B cell (primary cell): Measurements from ENCODE around the gene ZMIZ1. TPM values are rescaled to one million over a fixed set of nuclear protein-coding genes. Genes with fewer than 3 reads are reported as not detected.

Experiments
- ATAC-seq: fragments of 200-7000 bp; cut with Tn5 transposase; one replicate; pipeline ENCODE4 v1.10.0; 2021; ENCODE audit warnings: low read depth, mild to moderate bottlenecking, moderate number of reproducible peaks, moderate library complexity
- CTCF ChIA-PET: fragments of 350-600 bp; sonication (Branson Sonifier 250); formaldehyde crosslinking; loops from one replicate; lab custom pipeline; 2021; ENCODE audit warnings: antibody characterized with exemption, inconsistent platforms; lab: Charles Lee
- POLR2A ChIA-PET: fragments of 350-600 bp; sonication (Branson Sonifier 250); formaldehyde crosslinking; loops from one replicate; lab custom pipeline; 2021; ENCODE audit warnings: antibody characterized with exemption; lab: Charles Lee
- DNase-seq: peaks from one replicate; pipeline ENCODE4 v3.0.0; 2013
- H2AFZ ChIP-seq: 2 replicates; pipeline ENCODE4 v1.6.1; 2012; ENCODE audit warnings: mild to moderate bottlenecking, low read depth, low read length; ENCODE audit not compliant: insufficient read depth, poor library complexity, severe bottlenecking
- H3K27ac ChIP-seq, 2 donors: 1 replicate in 1 of 2; 2 replicates in 1 of 2; pipeline ENCODE4 v1.5.1; 2012 to 2013; ENCODE audit warnings: low read length in 2 of 2, mild to moderate bottlenecking in 2 of 2, moderate library complexity in 1 of 2
- H3K27me3 ChIP-seq, 4 experiments: fragments of 200-600 bp in 1 of 4; sonication (generic) in 1 of 4; replicated peaks in 1 of 4; 1 replicate in 2 of 4; 2 replicates in 2 of 4; pipeline versions ENCODE4 v1.6.1 to v1.7.0; 2013 to 2016; ENCODE audit warnings: low read length in 3 of 4, mild to moderate bottlenecking in 2 of 4, mixed read lengths in 1 of 4, moderate library complexity in 1 of 4; ENCODE audit not compliant: insufficient read depth in 4 of 4, control insufficient read depth in 3 of 4; ENCODE audit errors: control extremely low read depth in 1 of 4
- H3K36me3 ChIP-seq, 2 experiments: replicated peaks in 1 of 2; 1 replicate in 1 of 2; 2 replicates in 1 of 2; pipeline versions ENCODE4 v1.6.1 to v1.7.1; 2013; ENCODE audit warnings: low read length in 1 of 2; ENCODE audit not compliant: insufficient read depth in 2 of 2, control insufficient read depth in 1 of 2; ENCODE audit errors: control extremely low read depth in 1 of 2, extremely low read depth in 1 of 2
- H3K4me1 ChIP-seq, 2 donors: fragments of 200-600 bp in 1 of 2; sonication (generic) in 1 of 2; 1 replicate in 1 of 2; 2 replicates in 1 of 2; pipeline versions ENCODE4 v1.5.1 to v1.6.1; 2013 to 2017; ENCODE audit warnings: low read length in 2 of 2; ENCODE audit not compliant: control insufficient read depth in 2 of 2, insufficient read depth in 2 of 2
- H3K4me2 ChIP-seq: replicated peaks from 2 replicates; pipeline ENCODE3; 2012; ENCODE audit warnings: mild to moderate bottlenecking, low read depth, low read length; ENCODE audit not compliant: poor library complexity, severe bottlenecking
- H3K4me3 ChIP-seq, 5 experiments: fragments of 200-600 bp in 1 of 5; sonication (generic) in 1 of 5; 1 replicate in 3 of 5; 2 replicates in 2 of 5; pipeline versions ENCODE4 v1.5.1 to v1.7.0; 2011 to 2016; ENCODE audit warnings: low read length in 4 of 5, mild to moderate bottlenecking in 4 of 5, low read depth in 2 of 5, control low read depth in 1 of 5, moderate library complexity in 1 of 5; ENCODE audit not compliant: insufficient read depth in 1 of 5; ENCODE audit errors: control extremely low read depth in 1 of 5, extremely low read depth in 1 of 5
- H3K79me2 ChIP-seq: fragments of 200-600 bp; sonication (generic); one replicate; pipeline ENCODE4 v1.6.0; 2016; ENCODE audit warnings: low read length; ENCODE audit not compliant: control insufficient read depth, insufficient read depth
- H3K9ac ChIP-seq: fragments of 200-600 bp; sonication (generic); 2 replicates; pipeline ENCODE4 v1.6.1; 2017; ENCODE audit warnings: mild to moderate bottlenecking, low read length, moderate library complexity
- H3K9me3 ChIP-seq, 3 donors: one replicate each; pipeline versions ENCODE4 v1.6.1 to v1.7.1; 2013; ENCODE audit warnings: low read length in 2 of 3; ENCODE audit not compliant: control insufficient read depth in 2 of 3, insufficient read depth in 1 of 3; ENCODE audit errors: control extremely low read depth in 1 of 3
- H4K20me1 ChIP-seq: 2 replicates; pipeline ENCODE4 v1.6.0; 2012; ENCODE audit warnings: mild to moderate bottlenecking, low read length; ENCODE audit not compliant: insufficient read depth, control insufficient read depth, poor library complexity, severe bottlenecking
- H3K27ac Mint-ChIP-seq: one replicate; pipeline ENCODE4 v1.8.0; 2021; ENCODE audit warnings: mixed read lengths
- H3K27me3 Mint-ChIP-seq: one replicate; pipeline ENCODE4 v1.8.0; 2021; ENCODE audit warnings: mixed read lengths
- H3K4me1 Mint-ChIP-seq: one replicate; pipeline ENCODE4 v1.8.0; 2021; ENCODE audit warnings: mixed read lengths
- H3K4me3 Mint-ChIP-seq: one replicate; pipeline ENCODE4 v1.8.0; 2021; ENCODE audit warnings: mixed read lengths
- H3K9me3 Mint-ChIP-seq: one replicate; pipeline ENCODE4 v1.8.0; 2022; ENCODE audit warnings: mixed read lengths; ENCODE audit not compliant: insufficient read depth
- EZH2 ChIP-seq: IDR thresholded peaks from 2 replicates; pipeline ENCODE4 v1.6.1; 2012; ENCODE audit warnings: borderline replicate concordance, low read depth, mild to moderate bottlenecking, moderate library complexity, low read length; ENCODE audit not compliant: insufficient read depth, poor library complexity, severe bottlenecking
- WGBS: methylation state at CpG from one replicate; pipeline ENCODE4 v1.1.5; 2013; ENCODE audit warnings: missing lambda C conversion rate; ENCODE audit not compliant: insufficient coverage; 5-methylcytosine and 5-hydroxymethylcytosine counted together
- intact Hi-C: fragments of 100-400 bp; cut with micrococcal nuclease; formaldehyde crosslinking; loops from one replicate; pipeline ENCODE4 v1.10.0; 2022
- polyA plus RNA-seq: library from polyadenylated mRNA; depleted of rRNA; stranded (reverse); fragments of >200 nt; gene quantifications from 2 replicates; pipeline ENCODE4 v1.2.3, GENCODE V29; 2012
- total RNA-seq, 2 donors: library from RNA; stranded (reverse); fragments of 120-200 nt in 1 of 2; gene quantifications; 1 replicate in 1 of 2; 2 replicates in 1 of 2; pipeline versions ENCODE4 v1.2.3 to v1.2.4, GENCODE V29; 2013 to 2022
- TF ChIP-seq, protein P1 (sequence below): fragments of 200-600 bp; IDR thresholded peaks from one replicate; pipeline ENCODE4 v1.8.0; 2022; ENCODE audit warnings: antibody characterized with exemption, mild to moderate bottlenecking

Gene ZMIZ1
- total and polyA plus RNA-seq, 2 donors (not counting 1 experiment from before 2014, with no cell fraction given), result 14.3 to 64.9 TPM

DNA sequence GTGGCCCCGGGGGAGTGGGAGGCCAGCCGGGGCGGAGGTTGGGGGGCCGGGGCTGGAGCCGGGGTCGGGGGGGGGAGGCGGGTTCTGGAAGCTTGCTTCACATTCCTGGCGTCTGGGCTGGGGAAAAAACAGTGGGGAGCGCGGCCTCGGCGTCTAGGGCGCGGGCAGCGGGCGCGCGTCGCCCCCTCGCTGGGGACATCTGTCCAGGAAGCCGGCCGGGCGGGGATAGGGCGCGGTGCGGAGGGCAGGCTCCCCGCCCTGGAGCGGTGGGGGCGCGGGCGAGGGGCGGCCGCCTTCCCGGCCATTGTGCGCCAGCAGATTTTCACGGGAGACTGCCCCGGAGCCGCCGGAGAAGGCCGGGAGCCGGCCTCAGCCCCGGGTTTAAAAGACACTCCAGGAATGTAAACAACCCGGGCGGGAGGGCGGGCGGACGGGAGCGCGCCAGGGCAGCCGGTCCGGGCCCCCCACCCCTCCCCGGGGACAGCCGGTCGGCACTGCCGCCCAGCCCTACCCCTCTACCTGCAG lies 1.4 kb downstream of the ZMIZ1 start:
- H3K9ac ChIP-seq, result peak overlapping the region; percentile 64
- WGBS, result under 1% methylated on average over 52 of the region's 55 CpGs
- peaks cover 31% of the 10 kb centered on the region for H3K4me1 Mint-ChIP-seq

More for the DNA sequence above, 1.4 kb downstream of the ZMIZ1 start:
- Mint-ChIP-seq H3K9me3 (no peaks in the 10 kb centered on the region), H3K4me3 (peak overlapping the region; percentile 94), H3K27me3 (peaks cover 35% of the 10 kb centered on the region), H3K27ac (peak overlapping the region; percentile 74)
- intact Hi-C loops, result loop anchor here (2.0 kb wide), 1 partner anchor 175 kb away; no protein-coding TSS in a partner anchor
- Histone ChIP-seq H3K4me2 (peak overlapping the region; percentile 86), H3K4me1 (peaks cover 18 to 35% of the 10 kb centered on the region in 2 donors), H3K36me3 (no peaks in the 10 kb centered on the region), H3K79me2 (peaks cover 8% of the 10 kb centered on the region), H3K27me3 (peaks cover 0 to 37% (median 26%) of the 10 kb centered on the region in 4 experiments), H2AFZ (peak overlapping the region; percentile 76), H3K4me3 (peak overlapping the region; percentile 7 to 94 (median 67)), H3K27ac (no peak overlapping the region), H4K20me1 (no peaks in the 10 kb centered on the region), H3K9me3 (no peaks in the 10 kb centered on the region)
- TF ChIP-seq EZH2, result no peak
- TF ChIP-seq, protein P1, sequence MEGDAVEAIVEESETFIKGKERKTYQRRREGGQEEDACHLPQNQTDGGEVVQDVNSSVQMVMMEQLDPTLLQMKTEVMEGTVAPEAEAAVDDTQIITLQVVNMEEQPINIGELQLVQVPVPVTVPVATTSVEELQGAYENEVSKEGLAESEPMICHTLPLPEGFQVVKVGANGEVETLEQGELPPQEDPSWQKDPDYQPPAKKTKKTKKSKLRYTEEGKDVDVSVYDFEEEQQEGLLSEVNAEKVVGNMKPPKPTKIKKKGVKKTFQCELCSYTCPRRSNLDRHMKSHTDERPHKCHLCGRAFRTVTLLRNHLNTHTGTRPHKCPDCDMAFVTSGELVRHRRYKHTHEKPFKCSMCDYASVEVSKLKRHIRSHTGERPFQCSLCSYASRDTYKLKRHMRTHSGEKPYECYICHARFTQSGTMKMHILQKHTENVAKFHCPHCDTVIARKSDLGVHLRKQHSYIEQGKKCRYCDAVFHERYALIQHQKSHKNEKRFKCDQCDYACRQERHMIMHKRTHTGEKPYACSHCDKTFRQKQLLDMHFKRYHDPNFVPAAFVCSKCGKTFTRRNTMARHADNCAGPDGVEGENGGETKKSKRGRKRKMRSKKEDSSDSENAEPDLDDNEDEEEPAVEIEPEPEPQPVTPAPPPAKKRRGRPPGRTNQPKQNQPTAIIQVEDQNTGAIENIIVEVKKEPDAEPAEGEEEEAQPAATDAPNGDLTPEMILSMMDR, result no peak
- CTCF ChIA-PET, result no interaction called here
- ATAC-seq, result no peak
- POLR2A ChIA-PET, result no interaction called here
- no peak for DNase-seq
